WERI-Rb-1 (cell line): ENCODE data around the gene IFT88.

Experiments
- DNase-seq: peaks from one replicate; pipeline ENCODE4 v3.0.0-alpha.2; 2020
- H3K27ac ChIP-seq: fragments of 250-450 bp; sonication (Bioruptor Pico); 2 replicates; pipeline ENCODE4 v1.5.1; 2020; ENCODE audit warnings: mild to moderate bottlenecking, moderate library complexity
- H3K27me3 ChIP-seq: fragments of 250-450 bp; sonication (Bioruptor Pico); 2 replicates; pipeline ENCODE4 v1.5.1; 2021; ENCODE audit warnings: mild to moderate bottlenecking, low read depth, moderate library complexity; ENCODE audit not compliant: insufficient read depth, severe bottlenecking
- H3K36me3 ChIP-seq: fragments of 250-450 bp; sonication (Bioruptor Pico); 2 replicates; pipeline ENCODE4 v1.5.1; 2020; ENCODE audit warnings: mild to moderate bottlenecking, moderate library complexity
- H3K4me3 ChIP-seq: 2 replicates; pipeline ENCODE4 v1.5.1; 2011; ENCODE audit warnings: low read depth, mild to moderate bottlenecking, control low read depth, low read length
- H3K9me3 ChIP-seq: fragments of 250-450 bp; sonication (Bioruptor Pico); 2 replicates; pipeline ENCODE4 v1.5.1; 2021; ENCODE audit warnings: mild to moderate bottlenecking, moderate library complexity; ENCODE audit not compliant: severe bottlenecking
- CTCF ChIP-seq: IDR thresholded peaks from 2 replicates; pipeline ENCODE4 v1.5.1; 2011; ENCODE audit warnings: low read depth, mild to moderate bottlenecking, control low read depth, inconsistent platforms, low read length

IFT88 gene

GRCh38 chr13:20685092-20685491, 118.1 kb downstream of the IFT88 start:
- Histone ChIP-seq H3K36me3 (no peaks in the 10 kb centered on the region), H3K27me3 (no peaks in the 10 kb centered on the region), H3K4me3 (no peak overlapping the region), H3K27ac (no peak overlapping the region), H3K9me3 (no peaks in the 10 kb centered on the region)
- TF ChIP-seq CTCF, result no peak
- no peak for DNase-seq

- H3K4me3 ChIP-seq, result no peak overlapping the region
- no peak for TF ChIP-seq CTCF
- no peak overlapping the region for H3K27ac ChIP-seq
- H3K9me3 ChIP-seq, result no peaks in the 10 kb centered on the region
- H3K27me3 ChIP-seq, result no peaks in the 10 kb centered on the region
- H3K36me3 ChIP-seq, result no peaks in the 10 kb centered on the region
- DNase-seq, result no peak
Measured at GRCh38 chr13:20686167-20686566, 119.2 kb downstream of the IFT88 start.

GRCh38 chr13:20686863-20687579, 120.1 kb downstream of the IFT88 start:
- H3K27me3 ChIP-seq, result no peaks in the 10 kb centered on the region
- no peak for DNase-seq
- no peaks in the 10 kb centered on the region for H3K9me3 ChIP-seq
- H3K36me3 ChIP-seq, result no peaks in the 10 kb centered on the region
- H3K4me3 ChIP-seq, result no peak overlapping the region
- no peak overlapping the region for H3K27ac ChIP-seq
- no peak for TF ChIP-seq CTCF

GRCh38 chr13:20689291-20689690, 122.3 kb downstream of the IFT88 start:
- no peaks in the 10 kb centered on the region for H3K36me3 ChIP-seq
- no peak for DNase-seq

GRCh38 chr13:20691616-20692015, 124.7 kb downstream of the IFT88 start:
- no peaks in the 10 kb centered on the region for H3K36me3 ChIP-seq

More at GRCh38 chr13:20689291-20689690, 122.3 kb downstream of the IFT88 start:
- TF ChIP-seq CTCF, result no peak
- Histone ChIP-seq H3K27me3 (no peaks in the 10 kb centered on the region), H3K27ac (no peak overlapping the region), H3K4me3 (no peak overlapping the region), H3K9me3 (no peaks in the 10 kb centered on the region)

More at GRCh38 chr13:20691616-20692015, 124.7 kb downstream of the IFT88 start:
- no peak overlapping the region for H3K4me3 ChIP-seq
- TF ChIP-seq CTCF, result no peak
- H3K27me3 ChIP-seq, result no peaks in the 10 kb centered on the region
- no peaks in the 10 kb centered on the region for H3K9me3 ChIP-seq
- no peak for DNase-seq
- H3K27ac ChIP-seq, result no peak overlapping the region
